B cell (primary cell): Measurements from ENCODE around the gene TMEM223. TPM values are rescaled to one million over a fixed set of nuclear protein-coding genes. Genes with fewer than 3 reads are reported as not detected.
A peak's percentile ranks its signal among the peaks of the same experiment; 100 is the strongest.

Source experiments
- ATAC-seq: fragments of 200-7000 bp; cut with Tn5 transposase; one replicate; pipeline ENCODE4 v1.10.0; 2021; ENCODE audit warnings: low read depth, mild to moderate bottlenecking, moderate number of reproducible peaks, moderate library complexity
- CTCF ChIA-PET: fragments of 350-600 bp; sonication (Branson Sonifier 250); formaldehyde crosslinking; loops from one replicate; lab custom pipeline; 2021; ENCODE audit warnings: antibody characterized with exemption, inconsistent platforms; lab: Charles Lee
- POLR2A ChIA-PET: fragments of 350-600 bp; sonication (Branson Sonifier 250); formaldehyde crosslinking; loops from one replicate; lab custom pipeline; 2021; ENCODE audit warnings: antibody characterized with exemption; lab: Charles Lee
- DNase-seq: peaks from one replicate; pipeline ENCODE4 v3.0.0; 2013
- H2AFZ ChIP-seq: 2 replicates; pipeline ENCODE4 v1.6.1; 2012; ENCODE audit warnings: mild to moderate bottlenecking, low read depth, low read length; ENCODE audit not compliant: insufficient read depth, poor library complexity, severe bottlenecking
- H3K27ac ChIP-seq, 2 donors: 1 replicate in 1 of 2; 2 replicates in 1 of 2; pipeline ENCODE4 v1.5.1; 2012 to 2013; ENCODE audit warnings: low read length in 2 of 2, mild to moderate bottlenecking in 2 of 2, moderate library complexity in 1 of 2
- H3K27me3 ChIP-seq, 4 experiments: fragments of 200-600 bp in 1 of 4; sonication (generic) in 1 of 4; replicated peaks in 1 of 4; 1 replicate in 2 of 4; 2 replicates in 2 of 4; pipeline versions ENCODE4 v1.6.1 to v1.7.0; 2013 to 2016; ENCODE audit warnings: low read length in 3 of 4, mild to moderate bottlenecking in 2 of 4, mixed read lengths in 1 of 4, moderate library complexity in 1 of 4; ENCODE audit not compliant: insufficient read depth in 4 of 4, control insufficient read depth in 3 of 4; ENCODE audit errors: control extremely low read depth in 1 of 4
- H3K36me3 ChIP-seq, 2 experiments: replicated peaks in 1 of 2; 1 replicate in 1 of 2; 2 replicates in 1 of 2; pipeline versions ENCODE4 v1.6.1 to v1.7.1; 2013; ENCODE audit warnings: low read length in 1 of 2; ENCODE audit not compliant: insufficient read depth in 2 of 2, control insufficient read depth in 1 of 2; ENCODE audit errors: control extremely low read depth in 1 of 2, extremely low read depth in 1 of 2
- H3K4me1 ChIP-seq, 2 donors: fragments of 200-600 bp in 1 of 2; sonication (generic) in 1 of 2; 1 replicate in 1 of 2; 2 replicates in 1 of 2; pipeline versions ENCODE4 v1.5.1 to v1.6.1; 2013 to 2017; ENCODE audit warnings: low read length in 2 of 2; ENCODE audit not compliant: control insufficient read depth in 2 of 2, insufficient read depth in 2 of 2
- H3K4me2 ChIP-seq: replicated peaks from 2 replicates; pipeline ENCODE3; 2012; ENCODE audit warnings: mild to moderate bottlenecking, low read depth, low read length; ENCODE audit not compliant: poor library complexity, severe bottlenecking
- H3K4me3 ChIP-seq, 5 experiments: fragments of 200-600 bp in 1 of 5; sonication (generic) in 1 of 5; 1 replicate in 3 of 5; 2 replicates in 2 of 5; pipeline versions ENCODE4 v1.5.1 to v1.7.0; 2011 to 2016; ENCODE audit warnings: low read length in 4 of 5, mild to moderate bottlenecking in 4 of 5, low read depth in 2 of 5, control low read depth in 1 of 5, moderate library complexity in 1 of 5; ENCODE audit not compliant: insufficient read depth in 1 of 5; ENCODE audit errors: control extremely low read depth in 1 of 5, extremely low read depth in 1 of 5
- H3K79me2 ChIP-seq: fragments of 200-600 bp; sonication (generic); one replicate; pipeline ENCODE4 v1.6.0; 2016; ENCODE audit warnings: low read length; ENCODE audit not compliant: control insufficient read depth, insufficient read depth
- H3K9ac ChIP-seq: fragments of 200-600 bp; sonication (generic); 2 replicates; pipeline ENCODE4 v1.6.1; 2017; ENCODE audit warnings: mild to moderate bottlenecking, low read length, moderate library complexity
- H3K9me3 ChIP-seq, 3 donors: one replicate each; pipeline versions ENCODE4 v1.6.1 to v1.7.1; 2013; ENCODE audit warnings: low read length in 2 of 3; ENCODE audit not compliant: control insufficient read depth in 2 of 3, insufficient read depth in 1 of 3; ENCODE audit errors: control extremely low read depth in 1 of 3
- H4K20me1 ChIP-seq: 2 replicates; pipeline ENCODE4 v1.6.0; 2012; ENCODE audit warnings: mild to moderate bottlenecking, low read length; ENCODE audit not compliant: insufficient read depth, control insufficient read depth, poor library complexity, severe bottlenecking
- H3K27ac Mint-ChIP-seq: one replicate; pipeline ENCODE4 v1.8.0; 2021; ENCODE audit warnings: mixed read lengths
- H3K27me3 Mint-ChIP-seq: one replicate; pipeline ENCODE4 v1.8.0; 2021; ENCODE audit warnings: mixed read lengths
- H3K4me1 Mint-ChIP-seq: one replicate; pipeline ENCODE4 v1.8.0; 2021; ENCODE audit warnings: mixed read lengths
- H3K4me3 Mint-ChIP-seq: one replicate; pipeline ENCODE4 v1.8.0; 2021; ENCODE audit warnings: mixed read lengths
- H3K9me3 Mint-ChIP-seq: one replicate; pipeline ENCODE4 v1.8.0; 2022; ENCODE audit warnings: mixed read lengths; ENCODE audit not compliant: insufficient read depth
- EZH2 ChIP-seq: IDR thresholded peaks from 2 replicates; pipeline ENCODE4 v1.6.1; 2012; ENCODE audit warnings: borderline replicate concordance, low read depth, mild to moderate bottlenecking, moderate library complexity, low read length; ENCODE audit not compliant: insufficient read depth, poor library complexity, severe bottlenecking
- WGBS: methylation state at CpG from one replicate; pipeline ENCODE4 v1.1.5; 2013; ENCODE audit warnings: missing lambda C conversion rate; ENCODE audit not compliant: insufficient coverage; 5-methylcytosine and 5-hydroxymethylcytosine counted together
- intact Hi-C: fragments of 100-400 bp; cut with micrococcal nuclease; formaldehyde crosslinking; loops from one replicate; pipeline ENCODE4 v1.10.0; 2022
- polyA plus RNA-seq: library from polyadenylated mRNA; depleted of rRNA; stranded (reverse); fragments of >200 nt; gene quantifications from 2 replicates; pipeline ENCODE4 v1.2.3, GENCODE V29; 2012
- total RNA-seq, 2 donors: library from RNA; stranded (reverse); fragments of 120-200 nt in 1 of 2; gene quantifications; 1 replicate in 1 of 2; 2 replicates in 1 of 2; pipeline versions ENCODE4 v1.2.3 to v1.2.4, GENCODE V29; 2013 to 2022
- TF ChIP-seq, protein P1 (sequence below): fragments of 200-600 bp; IDR thresholded peaks from one replicate; pipeline ENCODE4 v1.8.0; 2022; ENCODE audit warnings: antibody characterized with exemption, mild to moderate bottlenecking

TMEM223 gene
- total and polyA plus RNA-seq, 2 donors (not counting 1 experiment from before 2014, with no cell fraction given), result 12.0 to 15.6 TPM

DNA sequence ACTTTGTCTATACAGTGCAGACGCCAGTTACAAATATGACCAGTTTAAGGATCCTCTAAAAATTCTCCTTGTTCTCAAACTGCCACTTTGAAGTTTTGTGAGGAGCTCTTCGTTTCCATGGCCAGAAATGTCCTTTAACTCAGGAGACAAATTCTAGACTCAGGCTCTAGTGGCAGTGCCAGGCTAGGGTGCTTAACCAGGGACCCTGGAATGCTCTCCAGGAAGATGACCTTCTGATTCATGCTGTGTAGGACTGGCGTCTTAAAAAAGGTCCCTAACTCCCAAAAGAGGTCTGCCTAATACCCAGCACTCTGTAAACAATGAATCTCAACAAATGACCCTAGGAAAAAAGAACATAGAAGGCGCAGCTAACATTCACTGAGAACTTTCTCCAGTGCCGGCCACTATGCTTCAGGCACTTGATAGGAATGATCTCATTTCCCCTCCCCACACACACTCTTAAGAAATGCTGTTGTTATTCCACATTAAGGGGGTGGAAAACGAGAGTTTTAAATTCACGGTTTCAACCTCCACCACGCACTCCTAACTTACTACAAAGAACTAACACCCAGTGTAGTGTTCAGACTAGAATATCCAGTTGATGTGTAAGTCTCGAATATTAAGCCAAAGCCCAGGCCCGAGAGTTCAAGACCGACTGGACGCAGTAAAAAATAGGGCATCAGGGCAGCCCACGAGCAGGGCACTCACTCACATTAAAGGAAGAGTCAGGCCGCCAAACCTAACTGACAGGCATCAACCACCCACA lies 12.7 kb upstream of the TMEM223 start:
- ChIA-PET CTCF (interaction anchor here (1.0 to 1.2 kb wide), 2 partner anchors 10 to 18 kb away, joined by 3 to 4 read pairs; no protein-coding TSS in a partner anchor), POLR2A (interaction anchor here (0.6 to 2.5 kb wide), 9 partner anchors 12 to 77 kb away, joined by 3 to 19 read pairs (median 4); partner anchors contain the start of genes HNRNPUL2, TMEM223 and WDR74)
- WGBS, result 4% methylated on average over 9 of the region's 14 CpGs
- no peaks in the 10 kb centered on the region for H3K27me3 Mint-ChIP-seq
- DNase-seq (no peak), ATAC-seq (no peak)
- intact Hi-C loops, result loop anchor here (1.0 kb wide), 6 partner anchors 12 to 58 kb away; partner anchors contain the start of genes TMEM179B, TMEM223 and WDR74
- Histone ChIP-seq H2AFZ (peak overlapping the region; percentile 17), H3K4me2 (peak overlapping the region; percentile 82), H3K9ac (peak overlapping the region; percentile 91), H3K79me2 (peaks cover 49% of the 10 kb centered on the region), H3K4me3 (peak overlapping the region; percentile 77 to 96 (median 89)), H4K20me1 (peaks cover 13% of the 10 kb centered on the region), H3K4me1 (peaks cover 11 to 25% of the 10 kb centered on the region in 2 donors), H3K27ac (peak overlapping the region; percentile 69 to 86), H3K36me3 (peaks cover 17 to 39% of the 10 kb centered on the region in 2 experiments), H3K9me3 (no peaks in the 10 kb centered on the region), H3K27me3 (no peaks in the 10 kb centered on the region)
- H3K27ac Mint-ChIP-seq, result peak overlapping the region; percentile 99
- H3K4me1 Mint-ChIP-seq, result peaks cover 32% of the 10 kb centered on the region
- H3K4me3 Mint-ChIP-seq, result peak overlapping the region; percentile 100
- H3K9me3 Mint-ChIP-seq, result no peaks in the 10 kb centered on the region
- TF ChIP-seq EZH2, result no peak
- TF ChIP-seq, protein P1, sequence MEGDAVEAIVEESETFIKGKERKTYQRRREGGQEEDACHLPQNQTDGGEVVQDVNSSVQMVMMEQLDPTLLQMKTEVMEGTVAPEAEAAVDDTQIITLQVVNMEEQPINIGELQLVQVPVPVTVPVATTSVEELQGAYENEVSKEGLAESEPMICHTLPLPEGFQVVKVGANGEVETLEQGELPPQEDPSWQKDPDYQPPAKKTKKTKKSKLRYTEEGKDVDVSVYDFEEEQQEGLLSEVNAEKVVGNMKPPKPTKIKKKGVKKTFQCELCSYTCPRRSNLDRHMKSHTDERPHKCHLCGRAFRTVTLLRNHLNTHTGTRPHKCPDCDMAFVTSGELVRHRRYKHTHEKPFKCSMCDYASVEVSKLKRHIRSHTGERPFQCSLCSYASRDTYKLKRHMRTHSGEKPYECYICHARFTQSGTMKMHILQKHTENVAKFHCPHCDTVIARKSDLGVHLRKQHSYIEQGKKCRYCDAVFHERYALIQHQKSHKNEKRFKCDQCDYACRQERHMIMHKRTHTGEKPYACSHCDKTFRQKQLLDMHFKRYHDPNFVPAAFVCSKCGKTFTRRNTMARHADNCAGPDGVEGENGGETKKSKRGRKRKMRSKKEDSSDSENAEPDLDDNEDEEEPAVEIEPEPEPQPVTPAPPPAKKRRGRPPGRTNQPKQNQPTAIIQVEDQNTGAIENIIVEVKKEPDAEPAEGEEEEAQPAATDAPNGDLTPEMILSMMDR, result no peak

DNA sequence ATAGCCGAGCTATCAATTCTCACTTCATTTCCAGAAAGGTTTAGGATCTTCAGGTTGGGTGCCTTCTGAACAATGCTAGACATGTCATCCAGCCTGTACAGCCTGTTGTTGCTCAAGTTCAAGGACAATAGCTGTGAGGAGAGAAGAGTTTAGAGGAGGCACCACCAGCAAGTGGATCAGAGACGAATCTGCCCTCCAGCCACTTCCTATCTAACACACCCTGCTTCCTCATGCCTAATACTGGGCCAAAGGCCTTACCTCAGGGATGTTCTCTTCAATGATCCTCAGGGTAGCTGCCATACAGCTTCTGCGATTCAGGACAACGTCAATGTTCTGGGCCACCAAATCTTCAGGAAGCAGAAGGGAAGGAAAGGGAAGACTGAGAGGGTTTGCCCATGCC lies 9.3 kb upstream of the TMEM223 start:
- H3K4me1 ChIP-seq, result peaks cover 11 to 19% of the 10 kb centered on the region in 2 donors
- peaks cover 72% of the 10 kb centered on the region for H3K79me2 ChIP-seq
- intact Hi-C loops, result no loop called here
- POLR2A ChIA-PET, result interaction anchor here (0.5 to 1.9 kb wide), 3 partner anchors 13 to 56 kb away, joined by 4 to 5 read pairs (median 5); partner anchors contain the start of gene TMEM179B
- WGBS, result 83% methylated on average over 2 of the region's 4 CpGs
- H3K4me3 ChIP-seq, result no peak overlapping the region
- peaks cover 13% of the 10 kb centered on the region for H4K20me1 ChIP-seq
- ATAC-seq, result no peak
- Mint-ChIP-seq H3K4me3 (no peak overlapping the region), H3K4me1 (peaks cover 25% of the 10 kb centered on the region), H3K27me3 (no peaks in the 10 kb centered on the region), H3K9me3 (no peaks in the 10 kb centered on the region), H3K27ac (no peak overlapping the region)
- H2AFZ ChIP-seq, result no peak overlapping the region
- H3K27me3 ChIP-seq, result no peaks in the 10 kb centered on the region
- CTCF ChIA-PET, result interaction anchor here (0.6 to 1.3 kb wide), 2 partner anchors 11 to 1176 kb away, joined by 3 read pairs; no protein-coding TSS in a partner anchor
- no peaks in the 10 kb centered on the region for H3K9me3 ChIP-seq
- peaks cover 22 to 73% of the 10 kb centered on the region in 2 experiments for H3K36me3 ChIP-seq
- no peak overlapping the region for H3K9ac ChIP-seq
- TF ChIP-seq, protein P1, result no peak
- no peak for TF ChIP-seq EZH2
- no peak overlapping the region for H3K27ac ChIP-seq
- no peak overlapping the region for H3K4me2 ChIP-seq
- DNase-seq, result no peak
